ENCODE results near the gene TFCP2L1. TPM values are rescaled to one million over a fixed set of nuclear protein-coding genes. Genes with fewer than 3 reads are reported as not detected.

Gene TFCP2L1
- total and polyA plus RNA-seq, 2 experiments from 2014 or later: 0.94 to 6.4 TPM

- no peak for TF ChIP-seq REST (IDR thresholded peaks at IDR 0.05; ENCODE audit: unreplicated experiment)
- no peak for TF ChIP-seq CREB1 (CRISPR knock-in tag; IDR thresholded peaks at IDR 0.05; ENCODE audit: low read depth)
- TF ChIP-seq STAT1 (IDR thresholded peaks at IDR 0.05; ENCODE audit: unreplicated experiment): no peak
- Histone ChIP-seq H4K20me1 (replicated peaks; ENCODE audit: insufficient read depth) (no peaks in the 10 kb centered on the region), H3K4me1 (ENCODE audit: insufficient read depth) (no peaks in the 10 kb centered on the region), H3K27me3 (ENCODE audit: insufficient read depth) (no peaks in the 10 kb centered on the region), H3K4me3 (no peak overlapping the region), H2AFZ (no peak overlapping the region), H3K27ac (ENCODE audit: low read depth) (no peak overlapping the region), H3F3A (replicated peaks; ENCODE audit: low read depth) (no peaks in the 10 kb centered on the region), H3K36me3 (ENCODE audit: insufficient read depth) (no peaks in the 10 kb centered on the region), H3K79me2 (replicated peaks; ENCODE audit: insufficient read depth) (no peaks in the 10 kb centered on the region), H3K4me2 (no peak overlapping the region), H3K9me2 (ENCODE audit: insufficient read depth) (no peaks in the 10 kb centered on the region)
- H3K36me3 Mint-ChIP-seq (ENCODE audit: low read depth): no peaks in the 10 kb centered on the region
- H3K27me3 Mint-ChIP-seq (ENCODE audit: insufficient read depth, low read depth, poor library complexity): peaks cover 8% of the 10 kb centered on the region
- H3K9me3 Mint-ChIP-seq: no peaks in the 10 kb centered on the region
- H3K4me3 Mint-ChIP-seq: no peak overlapping the region
- no peak overlapping the region for H3K27ac Mint-ChIP-seq
- H3K4me1 Mint-ChIP-seq: no peaks in the 10 kb centered on the region; the same call in 2 of the 3 replicates
- DNase-seq (ENCODE audit: low spot score): no peak
- ATAC-seq: no peak; the same call in 2 of the 3 replicates
These were observed 46.9 kb downstream of the TFCP2L1 start for GRCh38 chr2:121237980-121238665.

GRCh38 chr2:121237336-121237979 is 47.5 kb downstream of the TFCP2L1 start:
- H3K4me1 Mint-ChIP-seq: no peaks in the 10 kb centered on the region; the same call in 2 of the 3 replicates
- TF ChIP-seq CTCF (conservative IDR thresholded peaks at IDR 0.05; ENCODE audit: low read depth in 2 of 2) (no peak), EZH2phosphoT487 (IDR thresholded peaks at IDR 0.05; ENCODE audit: unreplicated experiment) (no peak)
- Histone ChIP-seq H3K27me3 (ENCODE audit: insufficient read depth) (no peaks in the 10 kb centered on the region), H3K36me3 (ENCODE audit: insufficient read depth) (no peaks in the 10 kb centered on the region), H3K9me2 (ENCODE audit: insufficient read depth) (no peaks in the 10 kb centered on the region), H3K4me3 (no peak overlapping the region), H3K79me2 (replicated peaks; ENCODE audit: insufficient read depth) (no peaks in the 10 kb centered on the region), H3K27ac (ENCODE audit: low read depth) (no peak overlapping the region), H3K4me1 (ENCODE audit: insufficient read depth) (no peaks in the 10 kb centered on the region), H3F3A (replicated peaks; ENCODE audit: low read depth) (no peaks in the 10 kb centered on the region), H3K4me2 (no peak overlapping the region), H2AFZ (no peak overlapping the region), H4K20me1 (replicated peaks; ENCODE audit: insufficient read depth) (no peaks in the 10 kb centered on the region)
- ATAC-seq: no peak
- no peaks in the 10 kb centered on the region for H3K36me3 Mint-ChIP-seq (ENCODE audit: low read depth)
- DNase-seq (ENCODE audit: low spot score): no peak
- no peaks in the 10 kb centered on the region for H3K9me3 Mint-ChIP-seq
- H3K4me3 Mint-ChIP-seq: no peak overlapping the region
- H3K27me3 Mint-ChIP-seq (ENCODE audit: insufficient read depth, low read depth, poor library complexity): peaks cover 10% of the 10 kb centered on the region
- H3K27ac Mint-ChIP-seq: no peak overlapping the region

Measured in GM23338 (cell line).